NCI-H1092 (cell line): Measurements from ENCODE around the gene PPEF1.

Experiments used
- DNase-seq: peaks from one replicate; lab custom pipeline; 2025; lab: John Stamatoyannopoulos, UW

The PPEF1 gene, protein sequence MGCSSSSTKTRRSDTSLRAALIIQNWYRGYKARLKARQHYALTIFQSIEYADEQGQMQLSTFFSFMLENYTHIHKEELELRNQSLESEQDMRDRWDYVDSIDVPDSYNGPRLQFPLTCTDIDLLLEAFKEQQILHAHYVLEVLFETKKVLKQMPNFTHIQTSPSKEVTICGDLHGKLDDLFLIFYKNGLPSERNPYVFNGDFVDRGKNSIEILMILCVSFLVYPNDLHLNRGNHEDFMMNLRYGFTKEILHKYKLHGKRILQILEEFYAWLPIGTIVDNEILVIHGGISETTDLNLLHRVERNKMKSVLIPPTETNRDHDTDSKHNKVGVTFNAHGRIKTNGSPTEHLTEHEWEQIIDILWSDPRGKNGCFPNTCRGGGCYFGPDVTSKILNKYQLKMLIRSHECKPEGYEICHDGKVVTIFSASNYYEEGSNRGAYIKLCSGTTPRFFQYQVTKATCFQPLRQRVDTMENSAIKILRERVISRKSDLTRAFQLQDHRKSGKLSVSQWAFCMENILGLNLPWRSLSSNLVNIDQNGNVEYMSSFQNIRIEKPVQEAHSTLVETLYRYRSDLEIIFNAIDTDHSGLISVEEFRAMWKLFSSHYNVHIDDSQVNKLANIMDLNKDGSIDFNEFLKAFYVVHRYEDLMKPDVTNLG

DNA sequence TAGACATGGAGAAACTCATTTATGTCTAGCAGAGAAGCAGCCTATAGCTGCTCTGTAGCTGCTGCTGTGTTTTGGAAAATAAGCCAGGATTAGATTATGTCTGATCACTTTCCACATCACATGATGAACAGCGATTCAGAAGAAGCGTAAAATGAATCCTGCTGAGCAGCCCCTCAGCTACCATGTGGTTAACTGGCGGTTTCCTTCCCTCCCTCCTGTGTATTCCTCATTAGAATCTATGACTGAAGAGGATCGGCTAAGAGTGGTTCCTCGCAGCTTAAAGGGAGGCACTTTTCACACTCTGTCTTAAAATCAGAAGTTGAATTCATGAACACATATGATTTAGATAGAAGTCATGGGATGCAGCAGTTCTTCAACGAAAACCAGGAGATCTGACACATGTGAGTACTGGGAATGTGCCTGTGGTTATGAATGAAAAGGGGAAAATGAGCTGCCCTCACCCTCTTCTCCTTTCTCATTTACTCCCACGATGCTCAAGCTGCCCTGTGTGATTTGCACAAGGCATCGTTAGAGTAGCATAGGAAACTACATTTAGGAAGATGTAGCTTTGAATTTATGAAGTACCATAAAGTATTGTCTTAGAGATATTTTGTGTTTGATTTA is at the start of gene PPEF1:
PPEF1 (plus strand) TSS at position 220 of the 624 bp plus-strand sequence; CDS start at position 356, 136 bp downstream.
- DNase-seq, result no peak

GRCh38 chrX:18661273-18661672 is 46.2 kb upstream of the PPEF1 start:
- DNase-seq, result no peak

DNA sequence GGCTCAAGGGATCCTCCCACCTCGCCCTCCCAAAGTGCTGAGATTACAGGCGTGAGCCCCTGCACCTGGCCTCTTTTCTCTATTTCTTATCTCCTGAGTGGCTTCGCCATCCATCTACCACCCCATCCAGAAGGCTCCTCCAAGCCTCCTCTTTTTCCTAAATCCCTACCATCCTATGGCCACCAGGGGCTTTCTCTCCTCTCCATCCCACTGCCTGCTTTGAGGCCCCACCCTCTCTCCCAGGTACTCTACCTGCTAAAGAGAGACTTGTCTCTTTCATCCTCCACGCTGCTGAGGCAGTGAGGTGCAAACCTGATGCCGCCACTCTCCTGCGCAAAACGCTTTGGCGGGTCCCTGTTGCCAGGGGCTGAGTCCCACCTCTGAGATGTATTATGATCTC is 42.5 kb upstream of the PPEF1 start:
- DNase-seq, result no peak

- DNase-seq, result no peak
Observed at GRCh38 chrX:18666614-18667013, 40.8 kb upstream of the PPEF1 start.

DNA sequence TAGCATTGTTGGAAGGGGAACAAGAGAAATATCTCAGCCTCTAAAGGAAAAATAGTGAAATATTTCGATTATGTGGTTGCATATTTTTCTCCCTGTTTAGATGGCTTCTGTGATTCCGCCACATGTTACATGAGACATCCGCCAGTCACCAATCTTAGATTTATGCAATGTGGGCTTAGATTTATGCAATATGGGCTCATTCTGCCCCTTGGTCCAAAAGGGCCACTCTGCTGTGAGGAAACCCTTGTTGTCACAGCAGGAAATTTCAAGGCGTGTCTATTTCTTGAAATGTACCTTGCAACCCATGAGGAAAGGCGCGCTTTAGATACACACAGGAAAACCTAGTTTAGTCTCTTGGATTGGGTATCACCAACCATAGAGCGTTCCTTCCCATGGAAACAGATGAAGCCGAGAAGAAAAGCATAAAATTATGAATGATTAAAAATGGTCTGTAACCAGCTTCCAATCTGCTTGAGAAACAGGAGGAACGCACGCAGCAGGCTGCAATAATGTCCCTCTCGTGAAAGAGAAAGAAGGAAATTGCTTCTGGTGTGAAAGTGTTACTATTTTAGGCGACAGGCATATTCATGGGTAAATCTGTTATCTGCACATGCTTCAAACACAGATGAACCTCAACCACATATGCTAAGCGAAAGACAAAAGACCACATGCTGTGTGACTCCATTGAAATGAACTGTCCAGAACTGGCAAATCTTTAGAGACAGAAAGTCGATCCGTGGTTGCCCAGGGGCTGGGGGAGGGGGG is 39.2 kb upstream of the PPEF1 start:
- no peak for DNase-seq

GRCh38 chrX:18672008-18672407 is 35.4 kb upstream of the PPEF1 start, which contains the start of gene RS1:
Gene RS1 (minus strand): TSS chrX:18672108. CDS start chrX:18672068, 40 bp downstream.
- no peak for DNase-seq

DNA sequence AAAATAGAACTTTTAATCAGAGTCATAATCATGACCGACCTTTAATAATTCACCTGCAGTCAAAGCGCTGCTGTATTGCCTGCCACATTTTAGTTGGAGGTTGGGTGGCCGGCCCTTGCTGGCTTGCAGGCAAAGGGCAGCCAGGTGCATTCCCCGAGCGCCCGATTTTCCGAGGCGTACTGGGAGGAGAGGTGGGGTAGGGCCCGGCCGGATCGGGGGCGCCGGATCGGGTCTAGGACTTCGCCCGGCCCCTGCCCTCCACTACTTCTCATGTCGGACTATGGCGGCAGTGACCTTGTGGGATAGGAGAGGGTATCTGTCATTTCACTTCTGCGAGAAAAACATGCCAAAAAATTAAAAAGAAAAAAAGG is 33.0 kb upstream of the PPEF1 start:
- DNase-seq, result no peak

DNA sequence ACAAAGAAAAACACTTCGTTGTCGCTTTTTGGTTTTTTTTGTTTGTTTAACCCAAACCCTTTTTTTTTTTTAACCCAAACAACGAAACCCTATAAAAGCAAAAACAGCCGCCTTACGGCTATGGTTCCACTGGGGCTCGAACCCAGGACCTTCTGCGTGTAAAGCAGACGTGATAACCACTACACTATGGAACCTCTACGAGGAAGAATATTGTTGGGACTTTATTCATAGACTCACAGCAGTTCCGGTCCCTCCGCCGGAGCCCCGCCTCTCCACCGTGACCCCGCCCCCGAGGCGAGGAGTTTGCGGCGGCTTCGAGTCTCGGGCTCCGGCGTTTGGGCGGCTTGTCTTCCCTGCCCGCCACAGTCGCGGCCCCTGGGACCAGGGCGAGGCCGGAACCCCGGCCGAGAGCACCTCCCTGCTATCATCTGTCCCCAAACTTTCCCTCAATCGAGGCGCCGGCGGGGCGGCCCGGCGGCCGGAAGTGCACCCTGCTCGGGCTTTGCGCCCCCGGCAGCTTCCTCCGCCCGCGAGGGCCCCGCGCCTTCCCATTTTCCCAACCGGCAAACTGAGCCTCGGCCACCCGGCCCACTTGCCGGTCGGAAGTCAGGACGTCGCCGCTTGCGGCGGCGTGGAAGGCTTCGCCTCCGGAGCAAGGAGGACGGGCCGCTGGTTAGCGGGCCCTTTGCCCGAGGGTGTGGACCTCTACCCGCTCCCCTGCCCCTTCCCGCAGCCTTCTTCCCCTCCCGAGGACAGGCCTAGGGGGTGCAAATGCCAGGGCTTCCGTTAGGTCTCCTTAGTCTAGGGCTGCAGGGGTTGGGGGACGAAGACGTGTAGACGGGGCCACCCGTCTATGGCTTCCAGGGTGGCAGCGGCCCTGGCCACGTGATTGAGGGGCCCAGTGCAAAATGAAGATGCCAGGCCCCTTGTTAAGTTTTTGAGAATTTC is 32.4 kb upstream of the PPEF1 start:
- peak; percentile 80 for DNase-seq

GRCh38 chrX:18676050-18676449 is 31.4 kb upstream of the PPEF1 start:
- no peak for DNase-seq

DNA sequence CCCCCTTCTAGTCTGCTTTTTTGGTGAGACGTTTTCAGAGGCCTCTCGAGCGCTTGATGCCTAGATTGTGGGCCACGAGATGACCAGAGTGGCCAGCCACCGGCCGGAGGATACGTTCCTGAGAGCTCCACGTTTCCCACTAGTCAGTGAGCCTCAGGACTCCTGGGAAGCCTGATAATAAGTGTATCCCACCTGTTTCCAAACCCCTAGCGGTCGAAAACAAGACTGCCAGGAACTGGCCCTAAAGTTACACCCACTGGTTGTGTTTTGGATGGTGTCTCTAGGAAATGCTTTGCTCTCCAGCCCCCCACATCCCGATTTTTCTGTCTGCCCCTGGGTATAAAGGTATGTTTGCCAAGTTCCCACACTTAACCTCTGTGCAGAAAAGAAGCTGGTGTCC is 31.0 kb upstream of the PPEF1 start:
- peak; percentile 59 for DNase-seq

GRCh38 chrX:18677161-18677869 is 30.1 kb upstream of the PPEF1 start:
- no peak for DNase-seq

- no peak for DNase-seq
Observed at GRCh38 chrX:18681996-18682395, 25.4 kb upstream of the PPEF1 start.

DNA sequence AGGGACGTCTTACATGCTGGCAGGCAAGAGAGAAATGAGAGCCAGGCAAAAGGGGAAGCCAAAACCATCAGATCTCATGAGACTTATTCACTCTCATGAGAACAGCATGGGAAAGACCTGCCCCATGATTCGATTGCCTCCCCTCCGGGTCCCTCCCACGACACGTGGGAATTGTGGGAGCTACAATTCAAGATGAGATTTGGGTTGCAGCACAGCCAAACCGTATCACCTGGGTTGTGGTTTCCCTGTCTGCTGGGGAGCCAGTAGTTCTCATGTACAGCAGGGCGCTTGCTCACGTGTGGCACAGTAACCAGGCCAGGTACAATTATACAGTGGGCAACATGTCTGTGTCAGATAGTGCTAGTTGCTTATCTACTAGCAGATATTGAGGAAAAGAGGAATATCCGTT is 24.5 kb upstream of the PPEF1 start:
- DNase-seq, result no peak

- no peak for DNase-seq
Observed at GRCh38 chrX:18687856-18688495, 19.5 kb upstream of the PPEF1 start.

DNA sequence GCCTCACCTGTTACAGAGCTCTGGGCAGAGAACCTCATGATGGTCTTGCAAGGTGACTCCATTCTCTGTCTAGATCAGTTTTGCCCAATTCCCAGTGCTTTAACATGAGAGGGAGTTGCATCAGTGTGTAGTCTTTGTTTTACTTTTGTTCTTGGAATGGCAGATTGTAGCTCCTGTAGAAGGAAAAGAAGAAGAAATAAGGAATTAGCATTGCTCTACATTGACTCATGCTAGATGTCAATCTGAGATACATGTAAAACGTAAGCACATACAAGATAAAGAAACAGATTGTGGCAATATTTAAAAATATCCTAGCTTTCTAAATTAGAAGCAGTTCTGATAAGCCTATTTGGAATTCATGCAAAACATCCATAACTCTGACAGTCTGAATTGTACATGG is 16.0 kb upstream of the PPEF1 start:
- no peak for DNase-seq

GRCh38 chrX:18692541-18692940 is 14.9 kb upstream of the PPEF1 start:
- DNase-seq, result no peak

DNA sequence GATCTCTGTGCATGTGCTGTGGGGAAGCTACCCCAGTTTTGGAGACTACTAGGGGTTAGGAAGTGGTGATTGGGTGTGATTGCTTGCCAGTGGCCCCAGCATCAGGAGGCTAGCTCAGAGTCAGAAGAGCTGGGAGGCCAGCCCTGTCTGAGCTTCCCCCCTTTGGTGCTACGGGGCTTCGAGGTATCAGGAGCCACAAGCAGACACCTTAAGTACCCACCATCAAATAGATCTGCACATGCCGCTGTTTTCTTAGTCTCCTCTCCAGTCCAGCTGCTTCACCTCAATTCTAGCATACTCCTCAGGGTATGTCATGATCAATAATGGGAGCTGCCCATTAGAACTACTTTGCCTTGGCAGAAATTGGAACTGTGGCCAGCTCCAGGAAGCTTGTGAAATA is 10.8 kb upstream of the PPEF1 start:
- DNase-seq, result no peak

DNA sequence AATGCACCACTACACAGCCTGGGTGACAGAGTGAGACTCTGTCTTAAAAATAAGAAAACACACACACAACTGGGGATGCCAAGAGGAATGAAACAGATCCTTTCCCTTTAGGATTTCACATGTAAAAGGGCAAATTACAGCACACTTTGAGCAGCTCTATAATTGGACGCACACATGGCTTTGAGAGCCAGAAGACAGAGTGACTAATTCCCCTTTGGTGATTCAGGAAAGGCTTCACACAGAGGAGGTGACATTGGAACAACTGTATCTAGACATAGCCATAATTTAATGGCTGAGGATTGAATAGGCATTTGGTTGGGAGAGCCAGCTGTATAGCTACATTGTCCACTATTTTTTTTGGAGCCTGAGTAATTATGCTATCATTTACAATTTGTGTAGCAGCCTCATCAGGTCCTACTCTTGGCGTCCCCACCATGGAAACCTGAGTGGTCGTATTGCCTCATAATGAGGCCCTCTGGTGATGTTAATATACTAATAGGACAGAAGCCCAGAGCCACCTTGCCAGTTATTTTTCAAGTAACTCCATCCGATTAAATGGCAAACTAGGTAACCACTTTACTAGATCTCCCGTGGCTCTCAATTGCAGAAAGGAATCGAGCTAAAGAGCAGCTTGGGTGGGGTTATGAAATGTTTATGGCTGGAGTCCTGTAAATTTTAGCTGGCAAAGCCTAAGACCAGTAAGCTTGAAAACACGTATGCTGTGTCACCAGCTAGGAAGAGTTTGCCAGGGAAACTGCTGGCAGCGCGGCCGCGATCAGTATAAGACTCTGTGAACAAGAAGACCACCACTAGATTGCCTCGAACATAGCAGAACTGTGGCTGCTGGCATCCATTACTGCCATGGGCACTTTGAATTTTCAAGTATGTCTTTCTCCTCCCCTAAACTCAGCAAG is 8.5 kb upstream of the PPEF1 start:
- peak; percentile 53 for DNase-seq
